SK-N-SH treated with all-trans-retinoic acid at 6 μM for 48 hours (cell line): ENCODE data around the gene EXD2.

Source experiments
- ARNTL ChIP-seq: fragments of 450-650 bp; formaldehyde crosslinking; IDR thresholded peaks from 2 replicates; pipeline ENCODE4 v1.5.0; 2020; ENCODE audit warnings: low read depth, mild to moderate bottlenecking, moderate library complexity, borderline replicate concordance
- CSDC2 ChIP-seq: fragments of 250-450 bp; sonication (Bioruptor Pico); IDR thresholded peaks from 2 replicates; pipeline ENCODE4 v1.5.0; 2020; ENCODE audit warnings: mild to moderate bottlenecking, moderate library complexity
- ESRRG ChIP-seq: fragments of 250-450 bp; sonication (Bioruptor Pico); IDR thresholded peaks from 2 replicates; pipeline ENCODE4 v1.6.1; 2021; ENCODE audit warnings: mild to moderate bottlenecking
- GLIS3 ChIP-seq: fragments of 250-450 bp; sonication (Bioruptor Pico); IDR thresholded peaks from 2 replicates; pipeline ENCODE4 v1.5.0; 2020; ENCODE audit warnings: mild to moderate bottlenecking, moderate library complexity
- TOX ChIP-seq: fragments of 250-450 bp; sonication (Bioruptor Pico); IDR thresholded peaks from 2 replicates; pipeline ENCODE4 v1.8.0; 2021; ENCODE audit warnings: mild to moderate bottlenecking, moderate library complexity, borderline replicate concordance
- ZNF565 ChIP-seq: fragments of 450-650 bp; formaldehyde crosslinking; conservative IDR thresholded peaks from 2 replicates; pipeline ENCODE4 v1.5.0; 2020; ENCODE audit warnings: low read depth, mild to moderate bottlenecking, moderate library complexity

DNA sequence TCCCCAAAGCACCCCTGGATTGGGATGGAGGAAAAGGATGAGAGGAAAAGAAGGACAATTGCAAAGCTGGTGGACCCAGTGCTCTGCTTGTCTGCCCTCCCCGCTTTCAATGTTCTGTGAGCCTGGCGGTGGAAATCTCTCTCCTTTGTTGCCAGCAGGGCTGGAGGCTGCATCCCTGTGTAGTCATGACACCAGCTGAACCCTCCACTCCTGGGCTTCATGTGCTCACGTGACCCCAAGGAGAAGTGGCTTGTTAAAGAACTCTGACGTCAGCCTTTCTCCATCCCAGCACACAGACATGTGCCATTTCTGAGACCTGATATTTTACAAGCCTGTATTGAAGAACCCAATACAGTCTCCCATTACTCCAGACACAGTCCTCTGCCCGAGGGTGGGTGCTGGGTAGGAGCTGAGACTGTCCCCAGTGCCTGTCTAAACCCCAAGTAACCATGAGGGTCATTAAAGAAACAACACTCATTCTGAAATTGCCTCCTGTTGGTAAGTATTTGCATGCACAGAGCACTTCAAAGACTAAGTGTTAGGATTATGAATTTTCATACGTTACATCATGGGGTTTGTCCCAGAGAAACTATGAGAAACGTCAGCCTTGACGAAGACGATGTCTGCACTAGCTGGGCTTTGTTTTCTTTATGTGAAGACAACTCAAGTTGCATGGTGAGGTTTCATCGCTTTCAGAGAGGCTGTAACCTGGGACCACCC is 90.3 kb downstream of the EXD2 start:
- no peak for TF ChIP-seq ESRRG
- no peak for TF ChIP-seq ARNTL (CRISPR knock-in tag)
- TF ChIP-seq ZNF565 (CRISPR knock-in tag) = no peak
- no peak for TF ChIP-seq GLIS3 (CRISPR knock-in tag)
- no peak for TF ChIP-seq TOX (CRISPR knock-in tag)
- no peak for TF ChIP-seq CSDC2 (CRISPR knock-in tag)
